Activated CD4-positive, alpha-beta T cell treated with anti-CD3 and anti-CD28 coated beads, Interleukin-2, amount 50 U/mL, for 24 hours (primary cell): ENCODE data around the gene HAUS8.

Experiments
- DNase-seq, 2 donors: peaks; one replicate each; pipeline ENCODE4 v3.0.0-alpha.2; 2020; ENCODE audit warnings: low read depth in 1 of 2, low spot score in 1 of 2

Gene HAUS8

GRCh38 chr19:17001603-17002183 lies 73.6 kb downstream of the HAUS8 start:
- DNase-seq = peak in 1 of 2 donors; percentile 28
